ENCODE measurements around the gene SATL1.

SATL1 gene

DNA sequence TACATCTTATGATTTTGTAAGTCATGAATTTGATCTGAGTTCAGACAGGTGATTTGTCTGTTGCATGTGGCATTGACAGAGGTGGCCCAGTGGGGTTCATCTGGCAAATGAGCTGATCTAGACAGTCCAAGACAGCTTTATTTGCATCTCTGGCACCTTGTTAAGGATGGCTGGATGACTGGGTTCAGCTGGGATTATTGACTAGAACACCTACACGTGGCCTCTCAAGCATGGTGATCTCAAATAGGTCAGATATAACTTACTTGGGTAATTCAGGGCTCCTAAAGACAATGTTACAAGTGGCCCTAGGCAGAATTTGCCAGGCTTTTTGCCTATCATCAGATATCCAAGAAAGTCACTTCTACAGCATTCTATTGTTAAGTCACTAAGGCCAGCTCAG is 192.0 kb downstream of the SATL1 start:
- no peak for ATAC-seq (ENCODE audit: low read depth)
- H3K27me3 ChIP-seq (ENCODE audit: insufficient read depth, poor library complexity, severe bottlenecking): no peaks in the 10 kb centered on the region
- no peak for DNase-seq (ENCODE audit: low spot score)
- no peaks in the 10 kb centered on the region for H3K9me3 ChIP-seq (ENCODE audit: severe bottlenecking)
- peaks cover 5% of the 10 kb centered on the region; the same call in 1 of the 2 replicates for H3K36me3 ChIP-seq (ENCODE audit: low read depth)
- TF ChIP-seq, protein P1, sequence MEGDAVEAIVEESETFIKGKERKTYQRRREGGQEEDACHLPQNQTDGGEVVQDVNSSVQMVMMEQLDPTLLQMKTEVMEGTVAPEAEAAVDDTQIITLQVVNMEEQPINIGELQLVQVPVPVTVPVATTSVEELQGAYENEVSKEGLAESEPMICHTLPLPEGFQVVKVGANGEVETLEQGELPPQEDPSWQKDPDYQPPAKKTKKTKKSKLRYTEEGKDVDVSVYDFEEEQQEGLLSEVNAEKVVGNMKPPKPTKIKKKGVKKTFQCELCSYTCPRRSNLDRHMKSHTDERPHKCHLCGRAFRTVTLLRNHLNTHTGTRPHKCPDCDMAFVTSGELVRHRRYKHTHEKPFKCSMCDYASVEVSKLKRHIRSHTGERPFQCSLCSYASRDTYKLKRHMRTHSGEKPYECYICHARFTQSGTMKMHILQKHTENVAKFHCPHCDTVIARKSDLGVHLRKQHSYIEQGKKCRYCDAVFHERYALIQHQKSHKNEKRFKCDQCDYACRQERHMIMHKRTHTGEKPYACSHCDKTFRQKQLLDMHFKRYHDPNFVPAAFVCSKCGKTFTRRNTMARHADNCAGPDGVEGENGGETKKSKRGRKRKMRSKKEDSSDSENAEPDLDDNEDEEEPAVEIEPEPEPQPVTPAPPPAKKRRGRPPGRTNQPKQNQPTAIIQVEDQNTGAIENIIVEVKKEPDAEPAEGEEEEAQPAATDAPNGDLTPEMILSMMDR (IDR thresholded peaks at IDR 0.05; ENCODE audit: poor library complexity, severe bottlenecking): no peak
- H3K4me3 ChIP-seq (ENCODE audit: severe bottlenecking): no peak overlapping the region
- H3K4me1 ChIP-seq (ENCODE audit: insufficient read depth, poor library complexity, severe bottlenecking): peaks cover 15% of the 10 kb centered on the region
- H3K27ac ChIP-seq (ENCODE audit: poor library complexity, severe bottlenecking): peak overlapping the region; percentile 87

Data from RWPE2 (cell line).